Keratinocyte (primary cell): Measurements from ENCODE around the gene PRR7. TPM values are rescaled to one million over a fixed set of nuclear protein-coding genes. Genes with fewer than 3 reads are reported as not detected.

Experiments used
- DNase-seq: peaks from one replicate; pipeline ENCODE4 v3.0.0-alpha.2; 2011; ENCODE audit warnings: low read depth, missing footprints, low spot score
- FAIRE-seq: peaks from 2 replicates; lab custom pipeline; 2011; peaks lifted over from hg19 to GRCh38; lab: Jason Lieb, UNC
- H2AFZ ChIP-seq: 2 replicates; pipeline ENCODE4 v1.6.0; 2012; ENCODE audit warnings: low read length, control low read depth, inconsistent platforms; ENCODE audit not compliant: control insufficient read depth
- H3K27ac ChIP-seq: 2 replicates; pipeline ENCODE4 v1.5.1; 2011; ENCODE audit warnings: low read length; ENCODE audit not compliant: control insufficient read depth, insufficient read depth
- H3K27me3 ChIP-seq: 3 replicates; pipeline ENCODE4 v1.6.0; 2011; ENCODE audit warnings: low read length; ENCODE audit not compliant: control insufficient read depth, insufficient read depth; ENCODE audit errors: extremely low read depth
- H3K36me3 ChIP-seq, 2 experiments: 2 replicates in 1 of 2; 3 replicates in 1 of 2; pipeline ENCODE4 v1.5.1; 2011; ENCODE audit warnings: low read length in 2 of 2, mild to moderate bottlenecking in 1 of 2; ENCODE audit not compliant: control insufficient read depth in 2 of 2, insufficient read depth in 2 of 2; ENCODE audit errors: extremely low read depth in 1 of 2
- H3K4me1 ChIP-seq: 3 replicates; pipeline ENCODE4 v1.5.1; 2011; ENCODE audit warnings: low read length; ENCODE audit not compliant: control insufficient read depth, insufficient read depth; ENCODE audit errors: extremely low read depth
- H3K4me2 ChIP-seq: 3 replicates; pipeline ENCODE4 v1.6.0; 2011; ENCODE audit warnings: low read depth, low read length; ENCODE audit not compliant: control insufficient read depth, insufficient read depth; ENCODE audit errors: extremely low read depth
- H3K4me3 ChIP-seq, 3 experiments: fragments of 200-600 bp in 1 of 3; sonication (generic) in 1 of 3; 2 replicates in 2 of 3; 3 replicates in 1 of 3; pipeline ENCODE4 v1.5.1; 2011 to 2016; ENCODE audit warnings: low read length in 3 of 3, mild to moderate bottlenecking in 3 of 3, control low read depth in 2 of 3, inconsistent platforms in 1 of 3, low read depth in 1 of 3, mixed read lengths in 1 of 3, mixed run types in 1 of 3, moderate library complexity in 1 of 3; ENCODE audit not compliant: control insufficient read depth in 2 of 3, insufficient read depth in 2 of 3; ENCODE audit errors: extremely low read depth in 1 of 3
- H3K79me2 ChIP-seq: 2 replicates; pipeline ENCODE4 v1.6.0; 2012; ENCODE audit warnings: low read length; ENCODE audit not compliant: control insufficient read depth, insufficient read depth
- H3K9ac ChIP-seq: 3 replicates; pipeline ENCODE4 v1.6.0; 2011; ENCODE audit warnings: low read length; ENCODE audit not compliant: control insufficient read depth, insufficient read depth; ENCODE audit errors: extremely low read depth
- H3K9me1 ChIP-seq: 3 replicates; pipeline ENCODE4 v1.6.0; 2011; ENCODE audit warnings: low read length; ENCODE audit not compliant: control insufficient read depth, insufficient read depth; ENCODE audit errors: extremely low read depth
- H3K9me3 ChIP-seq: 2 replicates; pipeline ENCODE4 v1.5.1; 2012; ENCODE audit warnings: low read depth, low read length; ENCODE audit not compliant: control insufficient read depth
- H4K20me1 ChIP-seq: 3 replicates; pipeline ENCODE4 v1.6.0; 2011; ENCODE audit warnings: low read length; ENCODE audit not compliant: control insufficient read depth, insufficient read depth; ENCODE audit errors: extremely low read depth
- EZH2 ChIP-seq: IDR thresholded peaks from one replicate; pipeline ENCODE4 v1.6.1; 2012; ENCODE audit warnings: inconsistent platforms, mild to moderate bottlenecking, low read length, moderate library complexity
- dilution Hi-C: fragments of 300-500 bp; cut with MboI; formaldehyde crosslinking; loops from one replicate; pipeline ENCODE4 v1.7.0; 2020; ENCODE audit warnings: low sequenced_read_pairs; ENCODE audit not compliant: extremely low pct_ligation_motif_present
- polyA plus RNA-seq, 5 experiments: library from polyadenylated mRNA; depleted of rRNA in 3 of 5; stranded (reverse) in 3 of 5; stranded (forward) in 1 of 5; unstranded in 1 of 5; fragments of >200 nt; gene quantifications; 1 replicate in 1 of 5; 2 replicates in 3 of 5; 3 replicates in 1 of 5; pipeline versions ENCODE4 v1.2.1 to v1.2.3, GENCODE V29; 2011 to 2012; ENCODE audit warnings: missing spikeins in 2 of 5, low read depth in 1 of 5, low replicate concordance in 1 of 5
- TF ChIP-seq, protein P1 (sequence below), 3 experiments: IDR thresholded peaks in 1 of 3; conservative IDR thresholded peaks in 1 of 3; optimal IDR thresholded peaks in 1 of 3; 2 replicates in 2 of 3; 3 replicates in 1 of 3; pipeline versions ENCODE3 to v1.5.1; 2011; ENCODE audit warnings: low read length in 3 of 3, mild to moderate bottlenecking in 3 of 3, moderate library complexity in 2 of 3, control low read depth in 1 of 3, inconsistent platforms in 1 of 3; ENCODE audit not compliant: insufficient read depth in 2 of 3; ENCODE audit errors: extremely low read depth in 1 of 3

Gene PRR7
- polyA plus RNA-seq, 1 donor (not counting 4 experiments of a cell fraction or from before 2014, with no cell fraction given) = 1.1 TPM

GRCh38 chr5:177457852-177458681 is 11.5 kb downstream of the PRR7 start:
- H3K79me2 ChIP-seq = no peaks in the 10 kb centered on the region
- no peak for DNase-seq
- dilution Hi-C loops = no loop called here
- H3K27me3 ChIP-seq = no peaks in the 10 kb centered on the region
- H3K4me3 ChIP-seq = no peak overlapping the region
- no peak overlapping the region for H3K4me2 ChIP-seq
- no peak overlapping the region for H3K27ac ChIP-seq
- TF ChIP-seq EZH2 = no peak
- TF ChIP-seq, protein P1, sequence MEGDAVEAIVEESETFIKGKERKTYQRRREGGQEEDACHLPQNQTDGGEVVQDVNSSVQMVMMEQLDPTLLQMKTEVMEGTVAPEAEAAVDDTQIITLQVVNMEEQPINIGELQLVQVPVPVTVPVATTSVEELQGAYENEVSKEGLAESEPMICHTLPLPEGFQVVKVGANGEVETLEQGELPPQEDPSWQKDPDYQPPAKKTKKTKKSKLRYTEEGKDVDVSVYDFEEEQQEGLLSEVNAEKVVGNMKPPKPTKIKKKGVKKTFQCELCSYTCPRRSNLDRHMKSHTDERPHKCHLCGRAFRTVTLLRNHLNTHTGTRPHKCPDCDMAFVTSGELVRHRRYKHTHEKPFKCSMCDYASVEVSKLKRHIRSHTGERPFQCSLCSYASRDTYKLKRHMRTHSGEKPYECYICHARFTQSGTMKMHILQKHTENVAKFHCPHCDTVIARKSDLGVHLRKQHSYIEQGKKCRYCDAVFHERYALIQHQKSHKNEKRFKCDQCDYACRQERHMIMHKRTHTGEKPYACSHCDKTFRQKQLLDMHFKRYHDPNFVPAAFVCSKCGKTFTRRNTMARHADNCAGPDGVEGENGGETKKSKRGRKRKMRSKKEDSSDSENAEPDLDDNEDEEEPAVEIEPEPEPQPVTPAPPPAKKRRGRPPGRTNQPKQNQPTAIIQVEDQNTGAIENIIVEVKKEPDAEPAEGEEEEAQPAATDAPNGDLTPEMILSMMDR (optimal IDR thresholded peaks at IDR 0.05 in 1 of 3, IDR thresholded peaks at IDR 0.05 in 1 of 3, conservative IDR thresholded peaks at IDR 0.05 in 1 of 3; ENCODE audit: extremely low read depth in 1 of 3, insufficient read depth in 2 of 3, low read length in 3 of 3) = no peak
- no peaks in the 10 kb centered on the region for H3K9me1 ChIP-seq
- H3K9ac ChIP-seq = no peak overlapping the region
- H2AFZ ChIP-seq = no peak overlapping the region
- FAIRE-seq = no peak
- peaks cover 15 to 18% of the 10 kb centered on the region in 2 experiments for H3K36me3 ChIP-seq
- peaks cover 5% of the 10 kb centered on the region for H4K20me1 ChIP-seq
- H3K9me3 ChIP-seq = no peaks in the 10 kb centered on the region
- peaks cover 11% of the 10 kb centered on the region for H3K4me1 ChIP-seq

DNA sequence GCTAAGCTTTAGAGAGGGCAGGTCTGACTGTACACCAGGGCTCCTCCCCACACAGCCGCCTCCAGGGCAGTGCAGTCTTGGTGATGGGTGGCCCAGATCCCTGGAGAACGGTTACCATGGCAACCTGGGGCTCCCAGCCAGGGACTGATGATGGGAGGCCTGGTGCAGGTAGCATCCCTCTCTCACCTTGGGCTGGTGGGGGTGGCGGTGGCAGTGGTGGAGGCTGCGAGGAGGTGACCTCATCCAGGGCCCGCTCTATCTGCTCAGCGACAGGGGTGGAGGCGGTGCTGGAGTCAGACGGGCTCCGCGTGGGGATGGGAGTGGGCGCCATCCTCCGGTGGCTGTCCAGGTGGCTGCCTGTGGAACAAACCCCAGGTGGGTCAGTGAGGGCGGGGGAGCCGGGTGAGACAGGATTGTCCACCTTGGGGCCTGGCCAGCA is 12.3 kb downstream of the PRR7 start:
- no peak overlapping the region for H2AFZ ChIP-seq
- H3K27me3 ChIP-seq = no peaks in the 10 kb centered on the region

More for the DNA sequence above, 12.3 kb downstream of the PRR7 start:
- Histone ChIP-seq H3K27ac (no peak overlapping the region), H3K79me2 (no peaks in the 10 kb centered on the region), H3K9ac (no peak overlapping the region), H3K4me1 (peaks cover 7% of the 10 kb centered on the region), H3K4me3 (no peak overlapping the region), H4K20me1 (peaks cover 5% of the 10 kb centered on the region), H3K36me3 (peaks cover 18 to 19% of the 10 kb centered on the region in 2 experiments), H3K4me2 (no peak overlapping the region), H3K9me1 (no peaks in the 10 kb centered on the region), H3K9me3 (no peaks in the 10 kb centered on the region)
- DNase-seq = no peak
- no peak for FAIRE-seq
- TF ChIP-seq, protein P1 (optimal IDR thresholded peaks at IDR 0.05 in 1 of 3, IDR thresholded peaks at IDR 0.05 in 1 of 3, conservative IDR thresholded peaks at IDR 0.05 in 1 of 3; ENCODE audit: extremely low read depth in 1 of 3, insufficient read depth in 2 of 3, low read length in 3 of 3) = no peak
- no peak for TF ChIP-seq EZH2
- dilution Hi-C loops = no loop called here
